Activated T-helper 2 cell treated with anti-CD3 and anti-CD28 coated beads, Interferon-gamma antibody, Interleukin-2, Interleukin-4, amounts not matched to agents 10 μg/mL and 5 μg/mL and 100 μg/mL, durations not matched to agents 14 hours and 24 hours and 36 hours (primary cell): ENCODE data around the gene DYNC1I1. TPM values are rescaled to one million over a fixed set of nuclear protein-coding genes. Genes with fewer than 3 reads are reported as not detected.

Experiments
- DNase-seq: peaks from one replicate; pipeline ENCODE4 v3.0.0; 2021; ENCODE audit warnings: low spot score
- H3K27ac Mint-ChIP-seq: one replicate; pipeline ENCODE4 v1.8.0; 2021; ENCODE audit warnings: mixed read lengths
- H3K27me3 Mint-ChIP-seq: one replicate; pipeline ENCODE4 v1.8.0; 2021; ENCODE audit warnings: low read depth, mixed read lengths
- H3K36me3 Mint-ChIP-seq: one replicate; pipeline ENCODE4 v1.8.0; 2021; ENCODE audit warnings: low read depth, mixed read lengths
- H3K4me1 Mint-ChIP-seq: one replicate; pipeline ENCODE4 v1.8.0; 2021; ENCODE audit warnings: low read depth, mixed read lengths
- H3K4me3 Mint-ChIP-seq: one replicate; pipeline ENCODE4 v1.8.0; 2021; ENCODE audit warnings: low read depth, mild to moderate bottlenecking, moderate library complexity, mixed read lengths
- H3K9me3 Mint-ChIP-seq: one replicate; pipeline ENCODE4 v1.8.0; 2021; ENCODE audit warnings: mixed read lengths
- intact Hi-C: fragments of 100-400 bp; cut with micrococcal nuclease; formaldehyde crosslinking; loops from one replicate; pipeline ENCODE4 v1.15.1; 2023
- total RNA-seq: library from RNA; stranded (reverse); gene quantifications from 2 replicates; pipeline ENCODE4 v1.2.3, GENCODE V29; 2022

DYNC1I1 gene
- total RNA-seq, 1 donor from 2014 or later = not detected

- no peak for DNase-seq
- Mint-ChIP-seq H3K4me3 (no peak overlapping the region), H3K27ac (no peak overlapping the region), H3K27me3 (no peaks in the 10 kb centered on the region), H3K9me3 (no peaks in the 10 kb centered on the region), H3K36me3 (no peaks in the 10 kb centered on the region), H3K4me1 (no peaks in the 10 kb centered on the region)
- intact Hi-C loops = loop anchor here (5.0 kb wide), 1 partner anchor 362 kb away; no protein-coding TSS in a partner anchor
Measured at GRCh38 chr7:95874541-95875265, 102.3 kb downstream of the DYNC1I1 start.

- H3K9me3 Mint-ChIP-seq = no peaks in the 10 kb centered on the region
- intact Hi-C loops = no loop called here
Measured at GRCh38 chr7:95875519-95875918, 103.2 kb downstream of the DYNC1I1 start.

GRCh38 chr7:95878677-95879076 is 106.3 kb downstream of the DYNC1I1 start:
- Mint-ChIP-seq H3K4me3 (no peak overlapping the region), H3K9me3 (no peaks in the 10 kb centered on the region), H3K27me3 (peaks cover 2% of the 10 kb centered on the region), H3K27ac (no peak overlapping the region), H3K4me1 (no peaks in the 10 kb centered on the region), H3K36me3 (no peaks in the 10 kb centered on the region)
- DNase-seq = no peak
- intact Hi-C loops = no loop called here

More at GRCh38 chr7:95875519-95875918, 103.2 kb downstream of the DYNC1I1 start:
- H3K4me3 Mint-ChIP-seq = no peak overlapping the region
- DNase-seq = no peak
- H3K27me3 Mint-ChIP-seq = no peaks in the 10 kb centered on the region
- H3K4me1 Mint-ChIP-seq = no peaks in the 10 kb centered on the region
- H3K27ac Mint-ChIP-seq = no peak overlapping the region
- H3K36me3 Mint-ChIP-seq = no peaks in the 10 kb centered on the region

GRCh38 chr7:95881597-95881996 is 109.2 kb downstream of the DYNC1I1 start:
- H3K27ac Mint-ChIP-seq = no peak overlapping the region
- H3K4me3 Mint-ChIP-seq = no peak overlapping the region
- H3K9me3 Mint-ChIP-seq = no peaks in the 10 kb centered on the region
- intact Hi-C loops = no loop called here
- no peaks in the 10 kb centered on the region for H3K36me3 Mint-ChIP-seq
- DNase-seq = no peak
- no peaks in the 10 kb centered on the region for H3K4me1 Mint-ChIP-seq
- peaks cover 2% of the 10 kb centered on the region for H3K27me3 Mint-ChIP-seq

- H3K4me1 Mint-ChIP-seq = no peaks in the 10 kb centered on the region
- intact Hi-C loops = no loop called here
- H3K4me3 Mint-ChIP-seq = no peak overlapping the region
- DNase-seq = no peak
- peaks cover 4% of the 10 kb centered on the region for H3K27me3 Mint-ChIP-seq
- no peaks in the 10 kb centered on the region for H3K9me3 Mint-ChIP-seq
- no peaks in the 10 kb centered on the region for H3K36me3 Mint-ChIP-seq
- H3K27ac Mint-ChIP-seq = no peak overlapping the region
Measured at GRCh38 chr7:95883217-95883616, 110.9 kb downstream of the DYNC1I1 start.

- Mint-ChIP-seq H3K27me3 (peaks cover 4% of the 10 kb centered on the region), H3K9me3 (no peaks in the 10 kb centered on the region), H3K4me1 (no peaks in the 10 kb centered on the region), H3K36me3 (no peaks in the 10 kb centered on the region), H3K4me3 (no peak overlapping the region), H3K27ac (no peak overlapping the region)
- intact Hi-C loops = no loop called here
- no peak for DNase-seq
Measured at GRCh38 chr7:95886501-95887090, 114.2 kb downstream of the DYNC1I1 start.

GRCh38 chr7:95893484-95893883 is 121.1 kb downstream of the DYNC1I1 start:
- H3K27ac Mint-ChIP-seq = no peak overlapping the region
- H3K4me3 Mint-ChIP-seq = no peak overlapping the region
- H3K27me3 Mint-ChIP-seq = no peaks in the 10 kb centered on the region
- H3K4me1 Mint-ChIP-seq = no peaks in the 10 kb centered on the region
- no peaks in the 10 kb centered on the region for H3K36me3 Mint-ChIP-seq
- no peaks in the 10 kb centered on the region for H3K9me3 Mint-ChIP-seq
- intact Hi-C loops = no loop called here
- no peak for DNase-seq

GRCh38 chr7:95897557-95898251 is 125.3 kb downstream of the DYNC1I1 start:
- no peak overlapping the region for H3K27ac Mint-ChIP-seq
- intact Hi-C loops = no loop called here
- DNase-seq = no peak
- no peaks in the 10 kb centered on the region for H3K36me3 Mint-ChIP-seq
- no peak overlapping the region for H3K4me3 Mint-ChIP-seq
- H3K4me1 Mint-ChIP-seq = no peaks in the 10 kb centered on the region
- no peaks in the 10 kb centered on the region for H3K9me3 Mint-ChIP-seq
- peaks cover 8% of the 10 kb centered on the region for H3K27me3 Mint-ChIP-seq

- Mint-ChIP-seq H3K27ac (no peak overlapping the region), H3K27me3 (peaks cover 8% of the 10 kb centered on the region), H3K4me3 (no peak overlapping the region), H3K9me3 (no peaks in the 10 kb centered on the region), H3K36me3 (no peaks in the 10 kb centered on the region), H3K4me1 (no peaks in the 10 kb centered on the region)
- intact Hi-C loops = no loop called here
- no peak for DNase-seq
Measured at GRCh38 chr7:95899919-95900513, 127.7 kb downstream of the DYNC1I1 start.

GRCh38 chr7:95901006-95901405 is 128.7 kb downstream of the DYNC1I1 start:
- no peaks in the 10 kb centered on the region for H3K36me3 Mint-ChIP-seq
- H3K4me3 Mint-ChIP-seq = no peak overlapping the region
- peaks cover 8% of the 10 kb centered on the region for H3K27me3 Mint-ChIP-seq
- intact Hi-C loops = no loop called here
- no peak for DNase-seq
- no peaks in the 10 kb centered on the region for H3K9me3 Mint-ChIP-seq
- no peak overlapping the region for H3K27ac Mint-ChIP-seq
- H3K4me1 Mint-ChIP-seq = no peaks in the 10 kb centered on the region

GRCh38 chr7:95904099-95904498 is 131.7 kb downstream of the DYNC1I1 start:
- intact Hi-C loops = no loop called here
- Mint-ChIP-seq H3K27ac (no peak overlapping the region), H3K36me3 (no peaks in the 10 kb centered on the region), H3K9me3 (no peaks in the 10 kb centered on the region), H3K4me3 (no peak overlapping the region), H3K4me1 (no peaks in the 10 kb centered on the region), H3K27me3 (peaks cover 15% of the 10 kb centered on the region)
- no peak for DNase-seq

GRCh38 chr7:95905167-95905566 is 132.8 kb downstream of the DYNC1I1 start:
- Mint-ChIP-seq H3K9me3 (no peaks in the 10 kb centered on the region), H3K4me1 (no peaks in the 10 kb centered on the region), H3K27me3 (peaks cover 12% of the 10 kb centered on the region), H3K27ac (no peak overlapping the region), H3K36me3 (no peaks in the 10 kb centered on the region), H3K4me3 (no peak overlapping the region)
- DNase-seq = no peak
- intact Hi-C loops = no loop called here

- Mint-ChIP-seq H3K36me3 (no peaks in the 10 kb centered on the region), H3K27me3 (peaks cover 12% of the 10 kb centered on the region), H3K4me1 (no peaks in the 10 kb centered on the region), H3K27ac (no peak overlapping the region), H3K9me3 (no peaks in the 10 kb centered on the region), H3K4me3 (no peak overlapping the region)
- intact Hi-C loops = no loop called here
- DNase-seq = no peak
Measured at GRCh38 chr7:95906851-95907250, 134.5 kb downstream of the DYNC1I1 start.
